GM19467 (cell line): ENCODE results near the gene ZNF506.
"Not testable (repeated sequence)": the region's sequence is repeated elsewhere in the genome, so short reads cannot be mapped to it uniquely, and the experiment has no call there.

Experiments
- ATAC-seq: cut with Tn5 transposase; IDR thresholded peaks from one replicate; pipeline ENCODE4 v1.9.1; 2021; ENCODE audit warnings: mild to moderate bottlenecking, moderate library complexity; ENCODE audit not compliant: unreplicated experiment

ZNF506 gene

DNA sequence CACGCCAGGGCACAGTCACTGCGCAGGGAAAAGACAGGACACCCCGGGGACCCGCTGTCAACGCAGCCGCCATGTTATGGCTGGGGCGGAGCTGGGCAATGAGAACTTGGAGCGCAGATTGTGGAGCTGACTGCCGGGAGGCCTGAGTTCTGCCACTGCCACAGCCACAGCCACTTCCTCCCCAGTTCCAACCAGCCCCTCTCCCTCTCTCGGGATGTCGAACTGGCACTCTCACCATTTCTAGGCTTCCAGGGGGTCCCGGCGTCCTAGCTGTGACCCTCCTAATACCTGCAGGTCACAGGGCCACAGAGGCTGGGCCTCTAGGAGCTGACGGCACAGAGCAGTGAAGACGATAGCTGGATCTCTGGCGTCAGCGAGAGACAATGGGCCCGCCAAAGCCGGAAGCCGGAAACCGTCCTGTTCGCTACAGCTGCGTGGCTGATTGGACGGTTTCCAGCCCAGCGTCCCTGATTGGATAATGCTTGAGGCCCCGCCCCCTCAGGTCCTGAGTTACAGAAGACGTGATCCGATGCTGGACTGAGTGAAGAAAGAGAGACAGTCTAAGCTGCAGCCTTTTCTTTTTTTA is at the start of gene ZNF506:
Gene ZNF506 (minus strand): TSS at position 385 of the 586 bp plus-strand sequence. CDS start 147 bp downstream, at position 238.
- ATAC-seq: peak; percentile 80

- ATAC-seq: not testable (repeated sequence)
These were observed 48.5 kb upstream of the ZNF506 start for GRCh38 chr19:19870086-19870485.

GRCh38 chr19:19866611-19867248 is 45.2 kb upstream of the ZNF506 start:
- ATAC-seq: no peak

- peak; percentile 93 for ATAC-seq
These were observed 44.4 kb upstream of the ZNF506 start, which contains the start of gene ZNF253 for GRCh38 chr19:19865750-19866610. TSS of gene ZNF253 (plus strand) at chr19:19865882. CDS start at chr19:19865997, 115 bp downstream.

DNA sequence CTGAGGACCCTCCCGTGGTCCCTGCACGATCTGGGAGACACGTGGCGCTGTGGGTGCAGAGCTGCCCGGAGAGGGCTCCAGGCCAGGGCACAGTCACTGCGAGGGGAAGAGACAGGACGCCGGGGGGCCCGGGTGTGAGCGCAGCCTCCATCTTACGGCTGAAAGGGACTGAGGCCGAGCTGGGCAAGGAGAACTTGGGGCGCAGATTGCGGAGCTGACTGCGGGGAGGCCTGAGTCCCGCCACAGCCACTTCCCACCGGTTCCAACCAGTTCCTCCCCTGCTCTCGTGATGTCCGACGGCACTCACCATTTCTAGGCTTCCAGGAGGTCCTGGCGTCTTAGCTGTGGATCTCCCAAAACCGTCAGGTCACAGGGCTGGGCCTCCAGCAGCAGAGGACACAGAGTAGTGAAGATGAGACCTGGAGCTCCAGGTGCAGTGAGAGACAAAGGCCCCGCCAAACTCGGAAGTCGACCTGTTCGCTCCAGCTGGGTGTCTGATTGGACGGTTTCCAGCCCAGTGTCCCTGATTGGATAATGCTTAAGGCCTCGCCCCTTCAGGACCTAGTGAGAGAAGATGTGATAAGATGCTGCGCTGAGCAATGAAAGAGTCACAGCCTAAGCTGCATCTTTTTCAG is 39.3 kb upstream of the ZNF506 start:
- ATAC-seq: no peak

- no peak for ATAC-seq
These were observed 37.2 kb upstream of the ZNF506 start for GRCh38 chr19:19858751-19859150.

GRCh38 chr19:19851740-19852139 is 30.2 kb upstream of the ZNF506 start:
- ATAC-seq: not testable (repeated sequence)

- no peak for ATAC-seq
These were observed 27.5 kb upstream of the ZNF506 start for GRCh38 chr19:19849056-19849455.

- no peak for ATAC-seq
These were observed 26.2 kb upstream of the ZNF506 start for GRCh38 chr19:19847781-19848180.

DNA sequence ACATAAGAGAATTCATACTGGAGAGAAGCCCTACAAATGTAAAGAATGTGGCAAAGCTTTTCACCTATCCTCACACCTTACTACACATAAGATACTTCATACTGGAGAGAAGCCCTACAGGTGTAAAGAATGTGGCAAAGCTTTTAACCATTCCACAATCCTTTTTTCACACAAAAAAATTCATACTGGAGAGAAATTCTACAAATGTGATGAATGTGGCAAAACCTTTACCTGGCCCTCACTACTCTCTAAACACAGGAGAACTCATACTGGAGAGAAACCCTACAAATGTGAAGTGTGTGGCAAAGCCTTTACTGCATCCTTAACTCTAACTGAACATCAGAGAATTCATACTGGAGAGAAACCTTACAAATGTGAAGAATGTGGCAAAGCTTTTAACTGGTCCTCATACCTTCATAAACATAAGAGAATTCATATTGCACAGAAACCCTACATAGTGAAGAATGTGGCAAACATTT is 14.0 kb upstream of the ZNF506 start:
- no peak for ATAC-seq

GRCh38 chr19:19826875-19827274 is 5.3 kb upstream of the ZNF506 start:
- ATAC-seq: no peak

DNA sequence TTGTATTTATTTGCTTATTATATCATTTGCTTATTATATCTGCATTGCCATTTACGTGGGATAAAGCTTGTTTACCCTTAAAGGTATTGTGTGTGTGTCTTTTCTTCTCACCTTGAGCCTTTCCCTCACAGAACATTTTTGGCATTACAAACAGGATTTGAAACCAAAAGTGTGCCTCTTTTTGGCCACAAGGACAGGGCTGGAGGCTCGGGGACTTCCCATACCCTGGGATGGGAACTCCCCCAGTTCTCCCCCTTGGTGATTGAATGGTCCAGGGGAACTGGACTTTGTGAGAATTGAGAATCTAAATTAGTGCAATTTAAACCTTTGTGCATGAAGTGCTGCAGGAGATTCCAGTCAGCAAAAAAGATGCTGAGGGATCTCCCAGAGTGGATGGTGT is 2.4 kb upstream of the ZNF506 start:
- no peak for ATAC-seq

- ATAC-seq: not testable (repeated sequence)
These were observed 426 bp upstream of the ZNF506 start for GRCh38 chr19:19821976-19822375.

DNA sequence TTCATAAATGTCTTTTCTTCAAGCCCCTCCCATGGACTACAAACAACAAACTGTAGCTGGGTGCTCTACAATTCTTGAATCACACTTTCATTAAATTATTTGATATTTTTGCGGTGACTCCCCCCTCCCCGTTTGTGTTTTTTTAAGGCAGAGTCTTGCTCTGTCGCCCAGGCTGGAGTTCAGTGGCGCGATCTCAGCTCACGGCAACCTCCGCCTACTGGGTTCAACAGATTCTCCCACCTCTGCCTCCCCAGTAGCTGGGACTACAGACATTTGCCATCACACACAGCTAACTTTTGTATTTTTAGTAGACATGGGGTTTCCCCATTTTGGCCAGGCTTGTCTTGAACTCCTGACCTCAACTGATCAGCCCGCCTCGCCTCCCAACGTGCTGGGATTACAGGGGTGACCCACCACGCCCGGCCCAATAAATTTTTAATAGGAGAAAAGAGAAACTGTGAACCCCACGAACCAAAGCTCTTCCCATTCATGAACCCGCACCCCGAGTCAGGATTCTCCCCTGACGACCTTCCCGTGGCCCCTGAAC is 703 bp downstream of the ZNF506 start:
- ATAC-seq: no peak

- ATAC-seq: no peak
These were observed 4.2 kb downstream of the ZNF506 start for GRCh38 chr19:19817357-19817756.

DNA sequence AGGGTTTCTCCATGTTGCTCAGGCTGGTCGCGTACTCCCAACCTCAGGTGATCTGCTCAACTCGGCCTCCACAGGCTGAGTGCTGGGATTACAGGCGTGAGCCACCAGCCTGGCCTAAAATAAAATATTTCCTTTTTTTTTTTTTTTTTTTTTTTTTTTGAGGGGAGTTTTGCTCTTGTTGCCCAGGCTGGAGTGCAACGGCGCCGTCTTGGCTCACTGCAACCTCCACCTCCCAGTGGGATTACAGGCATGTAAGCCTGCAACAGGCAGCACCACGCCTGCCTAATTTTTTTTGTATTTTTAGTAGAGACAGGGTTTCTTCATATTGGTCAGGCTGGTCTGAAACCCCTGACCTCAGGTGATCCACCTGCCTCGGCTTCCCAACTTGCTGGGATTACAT is 4.9 kb downstream of the ZNF506 start:
- no peak for ATAC-seq

- not testable (repeated sequence) for ATAC-seq
These were observed 9.6 kb downstream of the ZNF506 start for GRCh38 chr19:19811999-19812398.

DNA sequence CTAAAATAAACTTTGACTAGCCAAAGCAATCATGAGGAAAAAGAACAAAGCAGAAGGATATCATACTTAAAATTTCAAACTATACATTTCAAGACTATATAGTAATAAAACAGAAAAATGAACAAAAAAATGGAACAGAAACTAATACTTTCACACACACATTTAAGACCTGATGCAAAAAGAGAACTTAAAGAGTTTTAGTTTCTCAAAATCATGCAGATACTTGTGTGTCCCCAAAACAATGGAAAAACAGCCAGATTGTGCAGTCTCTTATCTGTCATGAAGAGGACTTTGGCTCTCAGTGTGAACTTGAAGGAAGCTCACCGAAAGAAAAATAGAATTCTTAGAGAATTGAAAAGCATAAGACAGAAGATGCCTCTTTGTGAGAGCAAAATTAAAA is 16.1 kb downstream of the ZNF506 start:
- no peak for ATAC-seq

GRCh38 chr19:19788015-19788414 is 33.5 kb downstream of the ZNF506 start:
- ATAC-seq: no peak

DNA sequence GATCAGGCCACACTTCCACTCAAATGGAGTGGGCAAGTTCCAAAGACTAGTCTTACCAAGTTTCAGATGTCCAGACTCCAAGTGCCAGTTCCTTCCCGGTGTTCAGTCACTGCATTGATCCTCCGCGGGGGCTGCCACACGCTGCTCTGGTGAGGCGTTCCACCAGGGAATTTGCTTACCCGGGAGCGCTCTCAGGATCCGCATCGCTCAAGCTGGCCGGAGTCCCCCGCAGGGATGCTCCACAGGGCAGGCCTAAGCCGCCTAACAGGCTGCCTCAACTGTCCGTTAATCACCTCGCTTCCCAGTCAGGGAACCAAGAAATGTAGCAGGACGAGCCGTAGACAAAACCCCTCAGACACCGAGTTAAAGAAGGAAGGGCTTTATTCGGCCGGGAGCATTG is 36.1 kb downstream of the ZNF506 start:
- not testable (repeated sequence) for ATAC-seq

- ATAC-seq: no peak
These were observed 38.8 kb downstream of the ZNF506 start for GRCh38 chr19:19782783-19783182.
